HEK293T (cell line): ENCODE results near the gene WNT2B.

Experiments used
- CTCF ChIA-PET: fragments of 350-600 bp; formaldehyde crosslinking; extraction: SDS; loops from one replicate; lab custom pipeline; 2021; ENCODE audit warnings: antibody characterized with exemption, inconsistent platforms; lab: Yijun Ruan, JAX
- POLR2A ChIA-PET: fragments of 350-600 bp; formaldehyde crosslinking; extraction: SDS; loops from one replicate; lab custom pipeline; 2020; ENCODE audit warnings: antibody characterized with exemption, inconsistent platforms; lab: Yijun Ruan, JAX
- DNase-seq: peaks from one replicate; pipeline ENCODE4 v3.0.0; 2012; ENCODE audit warnings: mixed read lengths; ENCODE audit errors: extremely low spot score
- ARNT ChIP-seq: fragments of 450-650 bp; IDR thresholded peaks from 2 replicates; pipeline ENCODE4 v1.6.1; 2017; ENCODE audit warnings: mild to moderate bottlenecking
- BHLHE40 ChIP-seq: fragments of 450-650 bp; IDR thresholded peaks from 2 replicates; pipeline ENCODE4 v1.6.1; 2016; ENCODE audit warnings: mild to moderate bottlenecking, moderate library complexity, borderline replicate concordance
- CTBP1 ChIP-seq: fragments of 450-650 bp; IDR thresholded peaks from 2 replicates; pipeline ENCODE4 v1.6.1; 2016; ENCODE audit warnings: borderline replicate concordance
- ELF4 ChIP-seq: fragments of 450-650 bp; IDR thresholded peaks from 2 replicates; pipeline ENCODE4 v1.6.1; 2017; ENCODE audit warnings: antibody characterized with exemption
- FOXA1 ChIP-seq: fragments of 450-650 bp; IDR thresholded peaks from 2 replicates; pipeline ENCODE4 v1.6.1; 2016; ENCODE audit warnings: mild to moderate bottlenecking
- FOXK2 ChIP-seq: fragments of 450-650 bp; IDR thresholded peaks from 2 replicates; pipeline ENCODE4 v1.6.1; 2016; ENCODE audit warnings: mild to moderate bottlenecking
- FOXM1 ChIP-seq: fragments of 450-650 bp; IDR thresholded peaks from 2 replicates; pipeline ENCODE4 v1.6.1; 2017; ENCODE audit warnings: mild to moderate bottlenecking, borderline replicate concordance
- HDGF ChIP-seq: fragments of 450-650 bp; IDR thresholded peaks from 2 replicates; pipeline ENCODE4 v1.6.1; 2017; ENCODE audit warnings: antibody characterized with exemption, borderline replicate concordance
- L3MBTL2 ChIP-seq: fragments of 450-650 bp; conservative IDR thresholded peaks from 2 replicates; pipeline ENCODE4 v1.6.1; 2016; ENCODE audit warnings: mild to moderate bottlenecking
- LEF1 ChIP-seq: fragments of 450-650 bp; IDR thresholded peaks from 2 replicates; pipeline ENCODE4 v1.6.1; 2017; ENCODE audit warnings: mild to moderate bottlenecking, borderline replicate concordance
- NFRKB ChIP-seq: fragments of 450-650 bp; IDR thresholded peaks from 2 replicates; pipeline ENCODE4 v1.6.1; 2016; ENCODE audit warnings: mild to moderate bottlenecking, moderate library complexity
- SP1 ChIP-seq: fragments of 450-650 bp; IDR thresholded peaks from 2 replicates; pipeline ENCODE4 v1.6.1; 2017
- SUZ12 ChIP-seq: fragments of 450-650 bp; IDR thresholded peaks from 2 replicates; pipeline ENCODE4 v1.6.1; 2016; ENCODE audit warnings: mild to moderate bottlenecking
- TARDBP ChIP-seq: fragments of 450-650 bp; IDR thresholded peaks from 2 replicates; pipeline ENCODE4 v1.6.1; 2016
- ZNF384 ChIP-seq: fragments of 450-650 bp; IDR thresholded peaks from 2 replicates; pipeline ENCODE4 v1.6.1; 2016
- TF ChIP-seq, protein P1 (sequence below): fragments of 450-650 bp; IDR thresholded peaks from 2 replicates; pipeline ENCODE4 v1.6.1; 2016

WNT2B gene

DNA sequence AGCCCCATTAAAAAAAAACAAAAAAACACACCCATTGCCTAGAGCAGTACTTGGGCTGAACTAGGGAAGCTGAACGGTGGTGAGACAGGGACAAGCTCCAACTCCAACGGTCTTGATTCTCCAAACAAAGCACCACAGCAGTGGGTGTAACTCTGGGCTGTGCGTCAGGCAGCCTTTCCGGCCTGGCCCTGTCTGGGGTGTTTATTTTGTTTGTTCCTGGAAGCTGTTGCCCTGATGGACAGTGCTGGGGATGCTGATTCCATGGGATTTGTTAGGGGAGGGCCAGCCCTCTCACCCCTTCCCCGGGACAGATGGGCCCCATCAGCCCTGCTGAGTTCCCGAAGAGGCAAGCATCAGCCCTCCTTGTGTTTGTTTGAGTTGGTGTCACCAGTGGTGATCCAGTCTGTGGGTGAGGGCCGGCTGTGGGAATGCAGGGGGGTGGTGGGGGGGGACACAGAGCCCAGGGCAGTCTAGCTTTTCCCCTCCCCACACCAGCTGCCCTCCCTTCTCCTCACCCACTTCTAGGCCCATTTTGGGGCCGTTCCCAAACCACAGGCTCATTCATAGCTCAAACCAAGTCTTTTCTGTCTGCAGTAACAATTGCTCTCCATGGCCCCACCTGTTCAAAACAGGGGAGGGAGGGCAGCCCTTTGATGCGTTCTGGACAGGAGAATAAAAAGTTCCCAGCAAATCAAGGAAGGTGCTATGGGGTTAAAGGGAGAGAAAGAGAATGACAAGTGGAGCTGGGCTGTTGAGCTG is 4.5 kb downstream of the WNT2B start:
- no peak for DNase-seq
- TF ChIP-seq NFRKB (no peak), FOXM1 (no peak), LEF1 (no peak), TARDBP (no peak), ELF4 (no peak), HDGF (no peak), SUZ12 (no peak), SP1 (no peak), FOXK2 (no peak), L3MBTL2 (no peak), BHLHE40 (no peak), CTBP1 (no peak), ARNT (no peak), FOXA1 (no peak), ZNF384 (no peak)
- TF ChIP-seq, protein P1, sequence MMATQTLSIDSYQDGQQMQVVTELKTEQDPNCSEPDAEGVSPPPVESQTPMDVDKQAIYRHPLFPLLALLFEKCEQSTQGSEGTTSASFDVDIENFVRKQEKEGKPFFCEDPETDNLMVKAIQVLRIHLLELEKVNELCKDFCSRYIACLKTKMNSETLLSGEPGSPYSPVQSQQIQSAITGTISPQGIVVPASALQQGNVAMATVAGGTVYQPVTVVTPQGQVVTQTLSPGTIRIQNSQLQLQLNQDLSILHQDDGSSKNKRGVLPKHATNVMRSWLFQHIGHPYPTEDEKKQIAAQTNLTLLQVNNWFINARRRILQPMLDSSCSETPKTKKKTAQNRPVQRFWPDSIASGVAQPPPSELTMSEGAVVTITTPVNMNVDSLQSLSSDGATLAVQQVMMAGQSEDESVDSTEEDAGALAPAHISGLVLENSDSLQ, result no peak
- CTCF ChIA-PET, result interaction anchor here (1.5 kb wide), 1 partner anchor 18 kb away, joined by 3 read pairs; no protein-coding TSS in a partner anchor
- POLR2A ChIA-PET, result no interaction called here

DNA sequence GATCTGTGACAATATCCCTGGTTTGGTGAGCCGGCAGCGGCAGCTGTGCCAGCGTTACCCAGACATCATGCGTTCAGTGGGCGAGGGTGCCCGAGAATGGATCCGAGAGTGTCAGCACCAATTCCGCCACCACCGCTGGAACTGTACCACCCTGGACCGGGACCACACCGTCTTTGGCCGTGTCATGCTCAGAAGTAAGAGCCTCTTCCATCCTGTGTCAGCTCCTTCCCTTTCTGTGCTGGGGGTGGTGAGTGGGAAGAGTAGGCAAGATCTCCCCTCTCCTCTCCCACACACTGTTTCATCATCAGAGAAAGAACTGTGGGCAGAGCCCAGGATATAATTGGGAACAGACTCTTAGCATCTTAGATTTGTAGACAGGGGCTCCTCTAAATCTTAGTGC is 6.1 kb downstream of the WNT2B start:
- ChIA-PET CTCF (interaction anchor here (1.9 kb wide), 1 partner anchor 10 kb away, joined by 5 read pairs; no protein-coding TSS in a partner anchor), POLR2A (no interaction called here)
- no peak for DNase-seq
- TF ChIP-seq ZNF384, result no peak
- no peak for TF ChIP-seq ARNT
- no peak for TF ChIP-seq ELF4

DNA sequence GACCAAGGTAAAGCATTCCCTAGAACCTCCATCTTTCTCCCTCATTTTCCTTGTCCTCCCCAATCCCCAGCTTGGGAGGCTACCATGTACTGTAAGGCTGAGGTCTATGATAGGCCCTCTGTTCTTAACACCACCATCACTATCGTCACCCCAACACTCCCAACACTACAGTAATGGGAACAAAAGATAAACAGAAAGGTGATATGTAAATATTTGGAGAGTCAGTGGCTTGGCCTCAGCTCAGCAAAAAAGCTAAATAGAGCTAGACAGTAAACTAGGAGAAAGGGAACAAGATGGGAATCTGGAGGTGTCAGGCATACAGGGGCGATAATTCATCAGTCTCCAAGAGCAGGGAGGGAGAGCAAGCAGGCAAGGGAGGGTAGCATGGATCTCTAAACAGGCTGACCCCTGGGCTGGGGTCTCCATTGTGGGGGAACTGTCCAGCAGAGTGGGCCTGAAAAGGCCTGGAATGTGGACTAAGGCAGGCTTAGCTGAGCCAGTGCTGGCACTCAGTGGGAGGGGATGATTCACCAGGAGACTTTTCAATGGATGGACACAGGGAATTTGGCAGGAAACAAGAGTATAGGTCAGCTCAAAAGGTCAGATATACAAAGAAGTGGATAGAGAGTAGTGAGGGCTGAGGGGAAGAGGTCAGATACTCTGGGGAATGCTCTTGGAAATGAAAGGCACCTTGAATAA is 6.7 kb downstream of the WNT2B start:
- TF ChIP-seq L3MBTL2, result no peak
- TF ChIP-seq NFRKB, result no peak
- no peak for TF ChIP-seq HDGF
- TF ChIP-seq LEF1, result no peak
- TF ChIP-seq FOXM1, result no peak
- no peak for TF ChIP-seq SP1
- TF ChIP-seq, protein P1, result no peak
- no peak for TF ChIP-seq ARNT
- TF ChIP-seq FOXA1, result no peak
- TF ChIP-seq TARDBP, result no peak
- TF ChIP-seq ELF4, result no peak
- TF ChIP-seq CTBP1, result no peak
- no peak for TF ChIP-seq ZNF384
- TF ChIP-seq BHLHE40, result no peak
- no peak for TF ChIP-seq FOXK2
- TF ChIP-seq SUZ12, result no peak
- ChIA-PET POLR2A (no interaction called here), CTCF (interaction anchor here (1.9 kb wide), 1 partner anchor 11 kb away, joined by 5 read pairs; no protein-coding TSS in a partner anchor)
- DNase-seq, result no peak

DNA sequence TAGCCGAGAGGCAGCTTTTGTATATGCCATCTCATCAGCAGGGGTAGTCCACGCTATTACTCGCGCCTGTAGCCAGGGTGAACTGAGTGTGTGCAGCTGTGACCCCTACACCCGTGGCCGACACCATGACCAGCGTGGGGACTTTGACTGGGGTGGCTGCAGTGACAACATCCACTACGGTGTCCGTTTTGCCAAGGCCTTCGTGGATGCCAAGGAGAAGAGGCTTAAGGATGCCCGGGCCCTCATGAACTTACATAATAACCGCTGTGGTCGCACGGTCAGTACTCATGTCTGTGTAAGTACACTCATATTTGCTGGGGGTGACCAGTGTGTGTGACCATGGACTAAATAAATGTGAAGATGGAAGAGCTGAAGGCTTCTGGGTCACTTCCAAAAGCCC is 7.4 kb downstream of the WNT2B start:
- ChIA-PET CTCF (interaction anchor here (1.9 kb wide), 1 partner anchor 11 kb away, joined by 5 read pairs; no protein-coding TSS in a partner anchor), POLR2A (no interaction called here)
- DNase-seq, result no peak
- no peak for TF ChIP-seq ELF4

DNA sequence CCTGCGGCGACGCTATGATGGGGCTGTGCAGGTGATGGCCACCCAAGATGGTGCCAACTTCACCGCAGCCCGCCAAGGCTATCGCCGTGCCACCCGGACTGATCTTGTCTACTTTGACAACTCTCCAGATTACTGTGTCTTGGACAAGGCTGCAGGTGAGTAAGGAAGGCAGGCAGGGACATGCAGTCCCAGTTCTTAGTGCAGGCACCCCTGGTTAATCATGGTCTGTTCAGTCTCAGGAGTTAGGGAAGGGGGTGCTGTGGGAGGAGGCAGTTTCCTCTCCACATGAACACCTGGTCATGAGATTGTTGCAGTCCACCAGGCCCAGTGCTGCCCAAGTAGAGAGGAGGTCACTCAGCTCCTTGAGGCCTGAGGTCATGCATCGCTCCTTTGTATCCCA is 8.5 kb downstream of the WNT2B start:
- TF ChIP-seq, protein P1, result no peak
- TF ChIP-seq HDGF (no peak), NFRKB (no peak), LEF1 (no peak), SP1 (no peak), ARNT (no peak), BHLHE40 (no peak), FOXK2 (no peak), FOXM1 (no peak), TARDBP (no peak), L3MBTL2 (no peak), CTBP1 (no peak), SUZ12 (no peak), ZNF384 (no peak), FOXA1 (no peak), ELF4 (no peak)
- POLR2A ChIA-PET, result no interaction called here
- CTCF ChIA-PET, result no interaction called here
- no peak for DNase-seq

DNA sequence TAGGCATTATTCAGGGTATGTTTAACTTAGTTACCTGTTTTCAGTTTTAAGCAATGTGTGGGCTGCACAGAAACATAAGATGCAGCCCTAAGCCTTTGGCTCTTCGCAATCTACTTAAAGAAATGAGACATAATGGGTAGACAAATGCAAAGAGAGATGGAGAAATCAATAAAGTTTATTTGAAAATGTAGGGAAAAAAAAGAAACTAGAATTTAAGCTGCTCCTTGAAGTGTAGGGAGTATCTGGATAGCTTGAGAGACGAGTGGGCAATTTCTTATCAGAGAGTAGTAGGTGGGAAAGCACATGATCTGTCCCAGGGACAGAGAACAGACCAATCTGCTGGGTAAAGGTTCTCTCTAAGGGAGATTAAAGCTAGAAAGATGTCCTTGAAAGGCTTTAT is 8.9 kb downstream of the WNT2B start:
- ChIA-PET CTCF (no interaction called here), POLR2A (no interaction called here)
- no peak for DNase-seq
- no peak for TF ChIP-seq CTBP1
- TF ChIP-seq, protein P1, result no peak
- no peak for TF ChIP-seq NFRKB
- no peak for TF ChIP-seq LEF1
- no peak for TF ChIP-seq SP1
- no peak for TF ChIP-seq TARDBP
- no peak for TF ChIP-seq HDGF
- no peak for TF ChIP-seq FOXM1
- no peak for TF ChIP-seq ZNF384
